ENCODE measurements around the gene NEDD4L.

DNA sequence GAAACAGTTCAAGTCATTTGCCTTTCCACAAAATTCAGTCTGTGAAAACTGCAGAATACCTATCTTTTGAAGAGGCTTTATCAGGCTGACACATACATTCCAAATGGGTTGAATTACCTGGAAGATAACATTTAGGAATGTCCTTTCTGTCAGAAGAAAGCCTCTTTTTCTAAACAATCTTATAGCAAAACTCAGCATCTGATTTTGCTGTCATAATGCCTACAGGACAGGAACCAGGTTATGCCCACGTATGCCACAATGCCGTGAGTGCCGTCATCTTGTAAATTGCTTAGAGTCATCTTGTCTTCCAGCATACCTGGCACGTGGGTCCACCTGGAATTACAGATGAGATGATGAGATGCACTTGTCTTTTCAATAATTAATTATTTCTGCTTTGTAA, 309.6 kb downstream of the NEDD4L start:
- TF ChIP-seq, protein P1, sequence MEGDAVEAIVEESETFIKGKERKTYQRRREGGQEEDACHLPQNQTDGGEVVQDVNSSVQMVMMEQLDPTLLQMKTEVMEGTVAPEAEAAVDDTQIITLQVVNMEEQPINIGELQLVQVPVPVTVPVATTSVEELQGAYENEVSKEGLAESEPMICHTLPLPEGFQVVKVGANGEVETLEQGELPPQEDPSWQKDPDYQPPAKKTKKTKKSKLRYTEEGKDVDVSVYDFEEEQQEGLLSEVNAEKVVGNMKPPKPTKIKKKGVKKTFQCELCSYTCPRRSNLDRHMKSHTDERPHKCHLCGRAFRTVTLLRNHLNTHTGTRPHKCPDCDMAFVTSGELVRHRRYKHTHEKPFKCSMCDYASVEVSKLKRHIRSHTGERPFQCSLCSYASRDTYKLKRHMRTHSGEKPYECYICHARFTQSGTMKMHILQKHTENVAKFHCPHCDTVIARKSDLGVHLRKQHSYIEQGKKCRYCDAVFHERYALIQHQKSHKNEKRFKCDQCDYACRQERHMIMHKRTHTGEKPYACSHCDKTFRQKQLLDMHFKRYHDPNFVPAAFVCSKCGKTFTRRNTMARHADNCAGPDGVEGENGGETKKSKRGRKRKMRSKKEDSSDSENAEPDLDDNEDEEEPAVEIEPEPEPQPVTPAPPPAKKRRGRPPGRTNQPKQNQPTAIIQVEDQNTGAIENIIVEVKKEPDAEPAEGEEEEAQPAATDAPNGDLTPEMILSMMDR (IDR thresholded peaks at IDR 0.05; ENCODE audit: insufficient read depth, low read length, poor library complexity, severe bottlenecking): no peak
- no peak for TF ChIP-seq EZH2phosphoT487 (conservative IDR thresholded peaks at IDR 0.05; ENCODE audit: low read length)
